B cell (primary cell): ENCODE measurements around the gene COLGALT1. TPM values are rescaled to one million over a fixed set of nuclear protein-coding genes. Genes with fewer than 3 reads are reported as not detected.

Experiments
- ATAC-seq: fragments of 200-7000 bp; cut with Tn5 transposase; one replicate; pipeline ENCODE4 v1.10.0; 2021; ENCODE audit warnings: low read depth, mild to moderate bottlenecking, moderate number of reproducible peaks, moderate library complexity
- CTCF ChIA-PET: fragments of 350-600 bp; sonication (Branson Sonifier 250); formaldehyde crosslinking; loops from one replicate; lab custom pipeline; 2021; ENCODE audit warnings: antibody characterized with exemption, inconsistent platforms; lab: Charles Lee
- POLR2A ChIA-PET: fragments of 350-600 bp; sonication (Branson Sonifier 250); formaldehyde crosslinking; loops from one replicate; lab custom pipeline; 2021; ENCODE audit warnings: antibody characterized with exemption; lab: Charles Lee
- DNase-seq: peaks from one replicate; pipeline ENCODE4 v3.0.0; 2013
- H2AFZ ChIP-seq: 2 replicates; pipeline ENCODE4 v1.6.1; 2012; ENCODE audit warnings: mild to moderate bottlenecking, low read depth, low read length; ENCODE audit not compliant: insufficient read depth, poor library complexity, severe bottlenecking
- H3K27ac ChIP-seq, 2 donors: 1 replicate in 1 of 2; 2 replicates in 1 of 2; pipeline ENCODE4 v1.5.1; 2012 to 2013; ENCODE audit warnings: low read length in 2 of 2, mild to moderate bottlenecking in 2 of 2, moderate library complexity in 1 of 2
- H3K27me3 ChIP-seq, 4 experiments: fragments of 200-600 bp in 1 of 4; sonication (generic) in 1 of 4; replicated peaks in 1 of 4; 1 replicate in 2 of 4; 2 replicates in 2 of 4; pipeline versions ENCODE4 v1.6.1 to v1.7.0; 2013 to 2016; ENCODE audit warnings: low read length in 3 of 4, mild to moderate bottlenecking in 2 of 4, mixed read lengths in 1 of 4, moderate library complexity in 1 of 4; ENCODE audit not compliant: insufficient read depth in 4 of 4, control insufficient read depth in 3 of 4; ENCODE audit errors: control extremely low read depth in 1 of 4
- H3K36me3 ChIP-seq, 2 experiments: replicated peaks in 1 of 2; 1 replicate in 1 of 2; 2 replicates in 1 of 2; pipeline versions ENCODE4 v1.6.1 to v1.7.1; 2013; ENCODE audit warnings: low read length in 1 of 2; ENCODE audit not compliant: insufficient read depth in 2 of 2, control insufficient read depth in 1 of 2; ENCODE audit errors: control extremely low read depth in 1 of 2, extremely low read depth in 1 of 2
- H3K4me1 ChIP-seq, 2 donors: fragments of 200-600 bp in 1 of 2; sonication (generic) in 1 of 2; 1 replicate in 1 of 2; 2 replicates in 1 of 2; pipeline versions ENCODE4 v1.5.1 to v1.6.1; 2013 to 2017; ENCODE audit warnings: low read length in 2 of 2; ENCODE audit not compliant: control insufficient read depth in 2 of 2, insufficient read depth in 2 of 2
- H3K4me2 ChIP-seq: replicated peaks from 2 replicates; pipeline ENCODE3; 2012; ENCODE audit warnings: mild to moderate bottlenecking, low read depth, low read length; ENCODE audit not compliant: poor library complexity, severe bottlenecking
- H3K4me3 ChIP-seq, 5 experiments: fragments of 200-600 bp in 1 of 5; sonication (generic) in 1 of 5; 1 replicate in 3 of 5; 2 replicates in 2 of 5; pipeline versions ENCODE4 v1.5.1 to v1.7.0; 2011 to 2016; ENCODE audit warnings: low read length in 4 of 5, mild to moderate bottlenecking in 4 of 5, low read depth in 2 of 5, control low read depth in 1 of 5, moderate library complexity in 1 of 5; ENCODE audit not compliant: insufficient read depth in 1 of 5; ENCODE audit errors: control extremely low read depth in 1 of 5, extremely low read depth in 1 of 5
- H3K79me2 ChIP-seq: fragments of 200-600 bp; sonication (generic); one replicate; pipeline ENCODE4 v1.6.0; 2016; ENCODE audit warnings: low read length; ENCODE audit not compliant: control insufficient read depth, insufficient read depth
- H3K9ac ChIP-seq: fragments of 200-600 bp; sonication (generic); 2 replicates; pipeline ENCODE4 v1.6.1; 2017; ENCODE audit warnings: mild to moderate bottlenecking, low read length, moderate library complexity
- H3K9me3 ChIP-seq, 3 donors: one replicate each; pipeline versions ENCODE4 v1.6.1 to v1.7.1; 2013; ENCODE audit warnings: low read length in 2 of 3; ENCODE audit not compliant: control insufficient read depth in 2 of 3, insufficient read depth in 1 of 3; ENCODE audit errors: control extremely low read depth in 1 of 3
- H4K20me1 ChIP-seq: 2 replicates; pipeline ENCODE4 v1.6.0; 2012; ENCODE audit warnings: mild to moderate bottlenecking, low read length; ENCODE audit not compliant: insufficient read depth, control insufficient read depth, poor library complexity, severe bottlenecking
- H3K27ac Mint-ChIP-seq: one replicate; pipeline ENCODE4 v1.8.0; 2021; ENCODE audit warnings: mixed read lengths
- H3K27me3 Mint-ChIP-seq: one replicate; pipeline ENCODE4 v1.8.0; 2021; ENCODE audit warnings: mixed read lengths
- H3K4me1 Mint-ChIP-seq: one replicate; pipeline ENCODE4 v1.8.0; 2021; ENCODE audit warnings: mixed read lengths
- H3K4me3 Mint-ChIP-seq: one replicate; pipeline ENCODE4 v1.8.0; 2021; ENCODE audit warnings: mixed read lengths
- H3K9me3 Mint-ChIP-seq: one replicate; pipeline ENCODE4 v1.8.0; 2022; ENCODE audit warnings: mixed read lengths; ENCODE audit not compliant: insufficient read depth
- CTCF ChIP-seq: fragments of 200-600 bp; IDR thresholded peaks from one replicate; pipeline ENCODE4 v1.8.0; 2022; ENCODE audit warnings: antibody characterized with exemption, mild to moderate bottlenecking
- EZH2 ChIP-seq: IDR thresholded peaks from 2 replicates; pipeline ENCODE4 v1.6.1; 2012; ENCODE audit warnings: borderline replicate concordance, low read depth, mild to moderate bottlenecking, moderate library complexity, low read length; ENCODE audit not compliant: insufficient read depth, poor library complexity, severe bottlenecking
- WGBS: methylation state at CpG from one replicate; pipeline ENCODE4 v1.1.5; 2013; ENCODE audit warnings: missing lambda C conversion rate; ENCODE audit not compliant: insufficient coverage; 5-methylcytosine and 5-hydroxymethylcytosine counted together
- intact Hi-C: fragments of 100-400 bp; cut with micrococcal nuclease; formaldehyde crosslinking; loops from one replicate; pipeline ENCODE4 v1.10.0; 2022
- polyA plus RNA-seq: library from polyadenylated mRNA; depleted of rRNA; stranded (reverse); fragments of >200 nt; gene quantifications from 2 replicates; pipeline ENCODE4 v1.2.3, GENCODE V29; 2012
- total RNA-seq, 2 donors: library from RNA; stranded (reverse); fragments of 120-200 nt in 1 of 2; gene quantifications; 1 replicate in 1 of 2; 2 replicates in 1 of 2; pipeline versions ENCODE4 v1.2.3 to v1.2.4, GENCODE V29; 2013 to 2022

COLGALT1 gene
- total and polyA plus RNA-seq, 2 donors (not counting 1 experiment from before 2014, with no cell fraction given), result 108 to 126 TPM

GRCh38 chr19:17604372-17605025, 49.0 kb downstream of the COLGALT1 start:
- intact Hi-C loops, result loop anchor here (10.0 kb wide), 1 partner anchor 150 kb away; the partner anchor contains the start of gene FCHO1
- H3K27me3 Mint-ChIP-seq, result peaks cover 35% of the 10 kb centered on the region
- no peak overlapping the region for H2AFZ ChIP-seq
- no peak overlapping the region for H3K4me2 ChIP-seq
- peaks cover 0 to 15% (median 0%) of the 10 kb centered on the region in 3 donors for H3K9me3 ChIP-seq
- no peaks in the 10 kb centered on the region for H4K20me1 ChIP-seq
- ATAC-seq (no peak), DNase-seq (no peak)
- ChIA-PET CTCF (interaction anchor here (0.6 to 3.0 kb wide), 4 partner anchors 29 to 249 kb away, joined by 3 to 15 read pairs (median 6); no protein-coding TSS in a partner anchor), POLR2A (no interaction called here)
- H3K4me3 ChIP-seq, result no peak overlapping the region
- H3K4me3 Mint-ChIP-seq, result peak overlapping the region; percentile 53
- peak overlapping the region; percentile 16 for H3K27ac Mint-ChIP-seq
- H3K9ac ChIP-seq, result no peak overlapping the region
- H3K27me3 ChIP-seq, result peaks cover 0 to 34% (median 10%) of the 10 kb centered on the region in 4 experiments
- no peak for TF ChIP-seq CTCF
- no peak for TF ChIP-seq EZH2
- H3K4me1 ChIP-seq, result peaks cover 11 to 12% of the 10 kb centered on the region in 2 donors
- H3K79me2 ChIP-seq, result no peaks in the 10 kb centered on the region
- peaks cover 22% of the 10 kb centered on the region for H3K4me1 Mint-ChIP-seq
- WGBS, result 70% methylated on average over 8 of the region's 8 CpGs
- H3K27ac ChIP-seq, result no peak overlapping the region
- no peaks in the 10 kb centered on the region for H3K9me3 Mint-ChIP-seq
- H3K36me3 ChIP-seq, result no peaks in the 10 kb centered on the region

- peaks cover 22% of the 10 kb centered on the region for H3K4me1 Mint-ChIP-seq
- peak overlapping the region; percentile 86 for H3K4me2 ChIP-seq
- H2AFZ ChIP-seq, result no peak overlapping the region
- H3K27me3 ChIP-seq, result peaks cover 0 to 33% (median 10%) of the 10 kb centered on the region in 4 experiments
- POLR2A ChIA-PET, result interaction anchor here (0.7 kb wide), 1 partner anchor 439 kb away, joined by 3 read pairs; no protein-coding TSS in a partner anchor
- TF ChIP-seq CTCF, result no peak
- TF ChIP-seq EZH2, result no peak
- CTCF ChIA-PET, result interaction anchor here (0.6 to 3.0 kb wide), 4 partner anchors 30 to 251 kb away, joined by 5 to 15 read pairs (median 10); no protein-coding TSS in a partner anchor
- H3K36me3 ChIP-seq, result no peaks in the 10 kb centered on the region
- peaks cover 35% of the 10 kb centered on the region for H3K27me3 Mint-ChIP-seq
- no peak overlapping the region for H3K4me3 ChIP-seq
- no peaks in the 10 kb centered on the region for H3K79me2 ChIP-seq
- no peak overlapping the region for H3K27ac ChIP-seq
- peaks cover 0 to 22% (median 0%) of the 10 kb centered on the region in 3 donors for H3K9me3 ChIP-seq
- 100% methylated on average over 1 of the region's 8 CpGs for WGBS
- no peaks in the 10 kb centered on the region for H3K9me3 Mint-ChIP-seq
- DNase-seq (no peak), ATAC-seq (no peak)
- H3K4me1 ChIP-seq, result peaks cover 11 to 12% of the 10 kb centered on the region in 2 donors
- H3K4me3 Mint-ChIP-seq, result peak overlapping the region; percentile 53
- no peak overlapping the region for H3K9ac ChIP-seq
- no peaks in the 10 kb centered on the region for H4K20me1 ChIP-seq
- no peak overlapping the region for H3K27ac Mint-ChIP-seq
- intact Hi-C loops, result loop anchor here (10.0 kb wide), 1 partner anchor 150 kb away; the partner anchor contains the start of gene FCHO1
Measured at GRCh38 chr19:17605117-17605516, 49.7 kb downstream of the COLGALT1 start.
